ENCODE results near the gene FLNB. TPM values are rescaled to one million over a fixed set of nuclear protein-coding genes. Genes with fewer than 3 reads are reported as not detected.

The FLNB gene
- total and polyA plus RNA-seq, 2 of the 8 experiments (the other 6 are each of a cell fraction or from before 2014, with no cell fraction given): 72.3 to 118 TPM

GRCh38 chr3:58207954-58208353, 199.7 kb downstream of the FLNB start:
- no peak overlapping the region for H3K23ac ChIP-seq (ENCODE audit: insufficient read length)
- H3K4ac ChIP-seq (replicated peaks; ENCODE audit: insufficient read length, low read depth, low read length): no peak overlapping the region
- no peaks in the 10 kb centered on the region for H4K20me1 ChIP-seq (replicated peaks in 1 of 2; ENCODE audit: control insufficient read depth in 1 of 2, insufficient read depth in 2 of 2, low read length in 2 of 2)
- H3K9ac ChIP-seq (replicated peaks in 1 of 4; ENCODE audit: extremely low read depth in 1 of 4, low read depth in 3 of 4, low read length in 3 of 4): no peak overlapping the region
- H4K5ac ChIP-seq (ENCODE audit: insufficient read length, low read depth, low read length): no peak overlapping the region
- H2BK120ac ChIP-seq (replicated peaks; ENCODE audit: low read depth, low read length): no peak overlapping the region
- H2BK20ac ChIP-seq (ENCODE audit: low read length): no peak overlapping the region
- no peak overlapping the region for H2BK12ac ChIP-seq (ENCODE audit: low read depth, low read length)
- H3K79me2 ChIP-seq (ENCODE audit: control insufficient read depth in 1 of 2, insufficient read depth in 2 of 2, low read length in 2 of 2): no peaks in the 10 kb centered on the region
- no peak overlapping the region for H2BK5ac ChIP-seq (ENCODE audit: low read depth, low read length)
- H3K14ac ChIP-seq (ENCODE audit: insufficient read length): no peak overlapping the region
- H3K4me1 ChIP-seq (replicated peaks in 1 of 4; ENCODE audit: control insufficient read depth in 3 of 4, insufficient read depth in 4 of 4, low read length in 3 of 4): no peaks in the 10 kb centered on the region
- H3K56ac ChIP-seq (replicated peaks; ENCODE audit: insufficient read length, low read depth, low read length): no peak overlapping the region
- H3K23me2 ChIP-seq (ENCODE audit: low read depth, low read length): no peaks in the 10 kb centered on the region
- no peak overlapping the region for H3K18ac ChIP-seq (ENCODE audit: extremely low read depth, low read length)
- no peak overlapping the region for H2BK15ac ChIP-seq (ENCODE audit: low read length)
- H3K27ac ChIP-seq (ENCODE audit: low read depth, low read length): no peak overlapping the region
- ChIA-PET CTCF (ENCODE audit: partially characterized antibody) (interaction anchor here (0.6 to 2.6 kb wide), 6 partner anchors 10 to 1464 kb away, joined by 3 to 11 read pairs (median 4); no protein-coding TSS in a partner anchor), POLR2A (ENCODE audit: partially characterized antibody) (no interaction called here)
- no peaks in the 10 kb centered on the region for H3K9me3 ChIP-seq (ENCODE audit: insufficient read depth in 2 of 2, low read depth in 1 of 2, low read length in 1 of 2)
- WGBS, 2 experiments (ENCODE audit: extremely low coverage in 1 of 2, insufficient coverage in 1 of 2, insufficient read length in 1 of 2, insufficient replicate concordance in 2 of 2, low coverage in 1 of 2, low lambda C conversion rate in 2 of 2, missing lambda C conversion rate in 1 of 2): 85% methylated on average over 4 of the region's 4 CpGs; no CpG with 5 or more reads in 1 of the 2 experiments
- FAIRE-seq (no peak), DNase-seq (ENCODE audit: low read depth in 1 of 2, low spot score in 2 of 2) (no peak)
- no peaks in the 10 kb centered on the region for H3K79me1 ChIP-seq (ENCODE audit: low read depth, low read length)
- no peak overlapping the region for H2AK5ac ChIP-seq (ENCODE audit: low read depth, low read length)
- H3K4me2 ChIP-seq (ENCODE audit: insufficient read depth in 1 of 2, low read depth in 2 of 2, low read length in 2 of 2): no peak overlapping the region
- peaks cover 0 to 3% (median 0%) of the 10 kb centered on the region in 4 experiments; a peak in 1 of 7 replicates for H3K27me3 ChIP-seq (replicated peaks in 1 of 4; ENCODE audit: control insufficient read depth in 3 of 4, extremely low read depth in 1 of 4, insufficient read depth in 3 of 4, low read length in 3 of 4)
- no peak overlapping the region for H2AFZ ChIP-seq (ENCODE audit: low read length)
- no peaks in the 10 kb centered on the region for H3K36me3 ChIP-seq (ENCODE audit: control insufficient read depth in 2 of 4, insufficient read depth in 4 of 4, low read length in 3 of 4)
- H4K91ac ChIP-seq (replicated peaks; ENCODE audit: insufficient read length, low read length): no peak overlapping the region
- H4K8ac ChIP-seq (ENCODE audit: extremely low read depth, insufficient read depth, low read length): no peak overlapping the region
- TF ChIP-seq TAF1 (IDR thresholded peaks at IDR 0.05; ENCODE audit: low read depth, low read length) (no peak), NANOG (IDR thresholded peaks at IDR 0.05; ENCODE audit: insufficient read depth, low read depth, low read length, poor library complexity, severe bottlenecking) (no peak), RXRA (IDR thresholded peaks at IDR 0.05; ENCODE audit: insufficient read depth, low read depth, low read length) (no peak), ASH2L (IDR thresholded peaks at IDR 0.05; ENCODE audit: low read length) (no peak), YY1 (IDR thresholded peaks at IDR 0.05; ENCODE audit: low read depth, low read length) (no peak), CREB1 (IDR thresholded peaks at IDR 0.05) (no peak), SUZ12 (IDR thresholded peaks at IDR 0.05; ENCODE audit: low read length) (no peak), JUND (IDR thresholded peaks at IDR 0.05; ENCODE audit: low read length) (no peak)
- H3K4me3 ChIP-seq (ENCODE audit: extremely low read depth in 1 of 4, insufficient read depth in 2 of 4, low read depth in 3 of 4, low read length in 4 of 4): no peak overlapping the region
